ENCODE data around the gene LPAR4. TPM values are rescaled to one million over a fixed set of nuclear protein-coding genes. Genes with fewer than 3 reads are reported as not detected.

The LPAR4 gene
- total RNA-seq, 1 donor from 2014 or later, result 0.70 TPM

Other genes starting within 250 kb of the LPAR4 start
- not detected in 2 replicates for gene RTL3, start 88.4 kb upstream of the LPAR4 start, total RNA-seq
- gene P2RY10, start 197.7 kb downstream of the LPAR4 start, total RNA-seq, result not detected in 2 replicates